HepG2 (cell line): Measurements from ENCODE around the gene CCDC197. TPM values are rescaled to one million over a fixed set of nuclear protein-coding genes. Genes with fewer than 3 reads are reported as not detected.

Experiments used
- CBX2 ChIP-seq, 2 experiments: fragments of 200-600 bp in 1 of 2; sonication (generic); formaldehyde crosslinking in 1 of 2; IDR thresholded peaks; 2 replicates each; pipeline versions ENCODE4 v1.7.0 to v1.8.1; 2018 to 2022; ENCODE audit warnings: low read depth in 2 of 2, low read length in 1 of 2, mild to moderate bottlenecking in 1 of 2, missing genetic modification reagents in 1 of 2
- FOSL1 ChIP-seq: sonication (generic); formaldehyde crosslinking; IDR thresholded peaks from 2 replicates; pipeline ENCODE4 v1.9.0; 2021; ENCODE audit warnings: missing genetic modification reagents, borderline replicate concordance
- FOXA3 ChIP-seq: IDR thresholded peaks from 2 replicates; pipeline ENCODE4 v1.6.1; 2016; ENCODE audit warnings: missing genetic modification reagents, missing compliant biosample characterization
- FOXK1 ChIP-seq: sonication (generic); formaldehyde crosslinking; IDR thresholded peaks from 2 replicates; pipeline ENCODE4 v1.4.0; 2020; ENCODE audit warnings: low read depth, missing genetic modification reagents, borderline replicate concordance
- GZF1 ChIP-seq: sonication (generic); formaldehyde crosslinking; IDR thresholded peaks from 2 replicates; pipeline ENCODE4 v1.5.1; 2020; ENCODE audit warnings: mild to moderate bottlenecking, missing genetic modification reagents
- HIVEP1 ChIP-seq: sonication (generic); formaldehyde crosslinking; IDR thresholded peaks from 2 replicates; pipeline ENCODE4 v1.4.0; 2020; ENCODE audit warnings: mild to moderate bottlenecking, missing genetic modification reagents
- HNRNPUL1 ChIP-seq: fragments of 200-400 bp; formaldehyde crosslinking; IDR thresholded peaks from 2 replicates; pipeline ENCODE4 v1.6.1; 2017; ENCODE audit warnings: low read depth, mild to moderate bottlenecking, low read length, moderate library complexity
- JUN ChIP-seq: sonication (generic); formaldehyde crosslinking; IDR thresholded peaks from 2 replicates; pipeline ENCODE4 v1.4.0; 2020; ENCODE audit warnings: mild to moderate bottlenecking, missing genetic modification reagents
- PPARG ChIP-seq: conservative IDR thresholded peaks from 2 replicates; pipeline ENCODE4 v1.6.1; 2016; ENCODE audit warnings: missing biosample characterization, missing genetic modification reagents
- RCOR2 ChIP-seq: IDR thresholded peaks from 2 replicates; pipeline ENCODE4 v1.6.1; 2016; ENCODE audit warnings: missing biosample characterization, missing genetic modification reagents
- RFXAP ChIP-seq: sonication (generic); formaldehyde crosslinking; IDR thresholded peaks from 2 replicates; pipeline ENCODE4 v1.4.0; 2020; ENCODE audit warnings: missing genetic modification reagents, borderline replicate concordance
- STAG1 ChIP-seq: sonication (generic); formaldehyde crosslinking; IDR thresholded peaks from 2 replicates; pipeline ENCODE4 v1.4.0; 2020; ENCODE audit warnings: missing genetic modification reagents
- YEATS4 ChIP-seq: sonication (generic); formaldehyde crosslinking; IDR thresholded peaks from 2 replicates; pipeline ENCODE4 v1.4.0; 2020; ENCODE audit warnings: missing genetic modification reagents, borderline replicate concordance
- ZNF317 ChIP-seq: sonication (generic); formaldehyde crosslinking; IDR thresholded peaks from 2 replicates; pipeline ENCODE4 v1.5.0; 2020; ENCODE audit warnings: mild to moderate bottlenecking, missing genetic modification reagents
- polyA plus RNA-seq, 8 experiments: library from polyadenylated mRNA; depleted of rRNA in 3 of 8; stranded (reverse) in 7 of 8; unstranded in 1 of 8; fragments of >200 nt; fragmentation: Illumina TruSeq in 4 of 8; extraction: Trizol in 4 of 8; gene quantifications; 2 replicates each; pipeline versions ENCODE4 v1.2.1 to v1.2.3, GENCODE V29; 2011 to 2016; ENCODE audit warnings: low read depth in 4 of 8, missing spikeins in 1 of 8, mixed read lengths in 1 of 8; ENCODE audit not compliant: insufficient read depth in 1 of 8
- total RNA-seq, 5 experiments: library from RNA; depleted of rRNA; stranded (reverse); fragments of >200 nt; fragmentation: Illumina TruSeq; extraction: Trizol; gene quantifications; 2 replicates each; pipeline ENCODE4 v1.2.3, GENCODE V29; 2016; ENCODE audit warnings: low read depth in 1 of 5
- TF ChIP-seq, protein P1 (sequence below): IDR thresholded peaks from 2 replicates; pipeline ENCODE4 v1.6.1; 2016; ENCODE audit warnings: missing genetic modification reagents, missing compliant biosample characterization
- TF ChIP-seq, protein P2 (sequence below): sonication (generic); formaldehyde crosslinking; IDR thresholded peaks from 2 replicates; pipeline ENCODE4 v1.5.1; 2020; ENCODE audit warnings: missing genetic modification reagents, mild to moderate bottlenecking, borderline replicate concordance
- TF ChIP-seq, protein P3 (sequence below): sonication (generic); formaldehyde crosslinking; IDR thresholded peaks from 2 replicates; pipeline ENCODE4 v1.8.1; 2022; ENCODE audit warnings: low read depth, mild to moderate bottlenecking, missing genetic modification reagents
- TF ChIP-seq, protein P4 (sequence below): sonication (generic); formaldehyde crosslinking; IDR thresholded peaks from 2 replicates; pipeline ENCODE4 v1.5.0; 2020; ENCODE audit warnings: mild to moderate bottlenecking, missing genetic modification reagents
- TF ChIP-seq, protein P5 (sequence below): IDR thresholded peaks from 2 replicates; pipeline ENCODE4 v1.6.1; 2016; ENCODE audit warnings: low read depth, control low read depth
- TF ChIP-seq, protein P6 (sequence below): sonication (generic); formaldehyde crosslinking; IDR thresholded peaks from 2 replicates; pipeline ENCODE4 v1.8.1; 2022; ENCODE audit warnings: mild to moderate bottlenecking, missing genetic modification reagents

CCDC197 gene
- total and polyA plus RNA-seq, 2 of the 13 experiments (the other 11 are each of a cell fraction or from before 2014, with no cell fraction given) = 0.11 to 0.13 TPM

DNA sequence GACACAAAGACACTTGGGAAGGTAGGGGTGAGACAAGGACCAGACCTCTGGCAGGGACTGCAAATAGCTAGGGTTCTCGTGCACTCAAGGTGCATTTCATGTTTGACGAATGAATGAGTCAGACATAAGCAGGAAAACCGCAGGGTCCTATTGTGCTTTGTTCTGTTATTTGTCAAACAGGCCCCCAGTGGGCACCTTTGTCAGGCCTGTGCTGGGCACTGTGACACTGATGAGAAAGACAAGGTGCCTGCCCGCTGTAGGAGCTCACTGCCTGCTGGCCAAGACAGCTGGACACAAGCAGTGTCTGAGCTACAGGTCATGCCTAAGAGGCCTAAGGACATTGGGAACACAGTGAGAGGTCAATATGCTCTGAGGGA lies 31.3 kb downstream of the CCDC197 start (continued):
- peak; percentile 47 for TF ChIP-seq STAG1 (CRISPR knock-in tag)
- TF ChIP-seq, protein P1, sequence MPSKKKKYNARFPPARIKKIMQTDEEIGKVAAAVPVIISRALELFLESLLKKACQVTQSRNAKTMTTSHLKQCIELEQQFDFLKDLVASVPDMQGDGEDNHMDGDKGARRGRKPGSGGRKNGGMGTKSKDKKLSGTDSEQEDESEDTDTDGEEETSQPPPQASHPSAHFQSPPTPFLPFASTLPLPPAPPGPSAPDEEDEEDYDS = 0 out of 2 replicates have a peak, but pooled peaks have one; percentile 21
- TF ChIP-seq, protein P2, sequence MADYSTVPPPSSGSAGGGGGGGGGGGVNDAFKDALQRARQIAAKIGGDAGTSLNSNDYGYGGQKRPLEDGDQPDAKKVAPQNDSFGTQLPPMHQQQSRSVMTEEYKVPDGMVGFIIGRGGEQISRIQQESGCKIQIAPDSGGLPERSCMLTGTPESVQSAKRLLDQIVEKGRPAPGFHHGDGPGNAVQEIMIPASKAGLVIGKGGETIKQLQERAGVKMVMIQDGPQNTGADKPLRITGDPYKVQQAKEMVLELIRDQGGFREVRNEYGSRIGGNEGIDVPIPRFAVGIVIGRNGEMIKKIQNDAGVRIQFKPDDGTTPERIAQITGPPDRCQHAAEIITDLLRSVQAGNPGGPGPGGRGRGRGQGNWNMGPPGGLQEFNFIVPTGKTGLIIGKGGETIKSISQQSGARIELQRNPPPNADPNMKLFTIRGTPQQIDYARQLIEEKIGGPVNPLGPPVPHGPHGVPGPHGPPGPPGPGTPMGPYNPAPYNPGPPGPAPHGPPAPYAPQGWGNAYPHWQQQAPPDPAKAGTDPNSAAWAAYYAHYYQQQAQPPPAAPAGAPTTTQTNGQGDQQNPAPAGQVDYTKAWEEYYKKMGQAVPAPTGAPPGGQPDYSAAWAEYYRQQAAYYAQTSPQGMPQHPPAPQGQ = no peak
- TF ChIP-seq CBX2 (IDR thresholded peaks at IDR 0.05; ENCODE audit: low read depth, low read length) = no peak
- TF ChIP-seq CBX2 (CRISPR knock-in tag; IDR thresholded peaks at IDR 0.05; ENCODE audit: low read depth) = no peak
- TF ChIP-seq, protein P3, sequence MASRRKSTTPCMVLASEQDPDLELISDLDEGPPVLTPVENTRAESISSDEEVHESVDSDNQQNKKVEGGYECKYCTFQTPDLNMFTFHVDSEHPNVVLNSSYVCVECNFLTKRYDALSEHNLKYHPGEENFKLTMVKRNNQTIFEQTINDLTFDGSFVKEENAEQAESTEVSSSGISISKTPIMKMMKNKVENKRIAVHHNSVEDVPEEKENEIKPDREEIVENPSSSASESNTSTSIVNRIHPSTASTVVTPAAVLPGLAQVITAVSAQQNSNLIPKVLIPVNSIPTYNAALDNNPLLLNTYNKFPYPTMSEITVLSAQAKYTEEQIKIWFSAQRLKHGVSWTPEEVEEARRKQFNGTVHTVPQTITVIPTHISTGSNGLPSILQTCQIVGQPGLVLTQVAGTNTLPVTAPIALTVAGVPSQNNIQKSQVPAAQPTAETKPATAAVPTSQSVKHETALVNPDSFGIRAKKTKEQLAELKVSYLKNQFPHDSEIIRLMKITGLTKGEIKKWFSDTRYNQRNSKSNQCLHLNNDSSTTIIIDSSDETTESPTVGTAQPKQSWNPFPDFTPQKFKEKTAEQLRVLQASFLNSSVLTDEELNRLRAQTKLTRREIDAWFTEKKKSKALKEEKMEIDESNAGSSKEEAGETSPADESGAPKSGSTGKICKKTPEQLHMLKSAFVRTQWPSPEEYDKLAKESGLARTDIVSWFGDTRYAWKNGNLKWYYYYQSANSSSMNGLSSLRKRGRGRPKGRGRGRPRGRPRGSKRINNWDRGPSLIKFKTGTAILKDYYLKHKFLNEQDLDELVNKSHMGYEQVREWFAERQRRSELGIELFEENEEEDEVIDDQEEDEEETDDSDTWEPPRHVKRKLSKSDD (CRISPR knock-in tag) = no peak
- TF ChIP-seq RFXAP (CRISPR knock-in tag) = no peak
- TF ChIP-seq FOXA3 (CRISPR knock-in tag) = peak; percentile 54
- TF ChIP-seq GZF1 (CRISPR knock-in tag) = no peak
- 0 out of 2 replicates have a peak, but pooled peaks have one; percentile 40 for TF ChIP-seq HIVEP1 (CRISPR knock-in tag)
- peak; percentile 30; the same call in 1 of the 2 replicates for TF ChIP-seq PPARG (CRISPR knock-in tag)
- TF ChIP-seq YEATS4 (CRISPR knock-in tag) = no peak
- TF ChIP-seq FOXK1 (CRISPR knock-in tag) = no peak
- TF ChIP-seq ZNF317 = no peak
- peak; percentile 72 for TF ChIP-seq JUN
- peak; percentile 80 for TF ChIP-seq FOSL1
- TF ChIP-seq, protein P4, sequence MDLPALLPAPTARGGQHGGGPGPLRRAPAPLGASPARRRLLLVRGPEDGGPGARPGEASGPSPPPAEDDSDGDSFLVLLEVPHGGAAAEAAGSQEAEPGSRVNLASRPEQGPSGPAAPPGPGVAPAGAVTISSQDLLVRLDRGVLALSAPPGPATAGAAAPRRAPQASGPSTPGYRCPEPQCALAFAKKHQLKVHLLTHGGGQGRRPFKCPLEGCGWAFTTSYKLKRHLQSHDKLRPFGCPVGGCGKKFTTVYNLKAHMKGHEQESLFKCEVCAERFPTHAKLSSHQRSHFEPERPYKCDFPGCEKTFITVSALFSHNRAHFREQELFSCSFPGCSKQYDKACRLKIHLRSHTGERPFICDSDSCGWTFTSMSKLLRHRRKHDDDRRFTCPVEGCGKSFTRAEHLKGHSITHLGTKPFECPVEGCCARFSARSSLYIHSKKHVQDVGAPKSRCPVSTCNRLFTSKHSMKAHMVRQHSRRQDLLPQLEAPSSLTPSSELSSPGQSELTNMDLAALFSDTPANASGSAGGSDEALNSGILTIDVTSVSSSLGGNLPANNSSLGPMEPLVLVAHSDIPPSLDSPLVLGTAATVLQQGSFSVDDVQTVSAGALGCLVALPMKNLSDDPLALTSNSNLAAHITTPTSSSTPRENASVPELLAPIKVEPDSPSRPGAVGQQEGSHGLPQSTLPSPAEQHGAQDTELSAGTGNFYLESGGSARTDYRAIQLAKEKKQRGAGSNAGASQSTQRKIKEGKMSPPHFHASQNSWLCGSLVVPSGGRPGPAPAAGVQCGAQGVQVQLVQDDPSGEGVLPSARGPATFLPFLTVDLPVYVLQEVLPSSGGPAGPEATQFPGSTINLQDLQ (CRISPR knock-in tag) = no peak
- no peak for TF ChIP-seq HNRNPUL1
- TF ChIP-seq, protein P5, sequence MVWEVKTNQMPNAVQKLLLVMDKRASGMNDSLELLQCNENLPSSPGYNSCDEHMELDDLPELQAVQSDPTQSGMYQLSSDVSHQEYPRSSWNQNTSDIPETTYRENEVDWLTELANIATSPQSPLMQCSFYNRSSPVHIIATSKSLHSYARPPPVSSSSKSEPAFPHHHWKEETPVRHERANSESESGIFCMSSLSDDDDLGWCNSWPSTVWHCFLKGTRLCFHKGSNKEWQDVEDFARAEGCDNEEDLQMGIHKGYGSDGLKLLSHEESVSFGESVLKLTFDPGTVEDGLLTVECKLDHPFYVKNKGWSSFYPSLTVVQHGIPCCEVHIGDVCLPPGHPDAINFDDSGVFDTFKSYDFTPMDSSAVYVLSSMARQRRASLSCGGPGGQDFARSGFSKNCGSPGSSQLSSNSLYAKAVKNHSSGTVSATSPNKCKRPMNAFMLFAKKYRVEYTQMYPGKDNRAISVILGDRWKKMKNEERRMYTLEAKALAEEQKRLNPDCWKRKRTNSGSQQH (CRISPR knock-in tag) = peak; percentile 73; the same call in 1 of the 2 replicates
- peak; percentile 82; the same call in 1 of the 2 replicates for TF ChIP-seq RCOR2 (CRISPR knock-in tag)
- TF ChIP-seq, protein P6, sequence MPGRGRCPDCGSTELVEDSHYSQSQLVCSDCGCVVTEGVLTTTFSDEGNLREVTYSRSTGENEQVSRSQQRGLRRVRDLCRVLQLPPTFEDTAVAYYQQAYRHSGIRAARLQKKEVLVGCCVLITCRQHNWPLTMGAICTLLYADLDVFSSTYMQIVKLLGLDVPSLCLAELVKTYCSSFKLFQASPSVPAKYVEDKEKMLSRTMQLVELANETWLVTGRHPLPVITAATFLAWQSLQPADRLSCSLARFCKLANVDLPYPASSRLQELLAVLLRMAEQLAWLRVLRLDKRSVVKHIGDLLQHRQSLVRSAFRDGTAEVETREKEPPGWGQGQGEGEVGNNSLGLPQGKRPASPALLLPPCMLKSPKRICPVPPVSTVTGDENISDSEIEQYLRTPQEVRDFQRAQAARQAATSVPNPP (CRISPR knock-in tag) = no peak
